Measurements from ENCODE around the gene TNF.

- TF ChIP-seq LEF1 (IDR thresholded peaks at IDR 0.05; ENCODE audit: borderline replicate concordance) (no peak), TARDBP (IDR thresholded peaks at IDR 0.05) (no peak), BHLHE40 (IDR thresholded peaks at IDR 0.05; ENCODE audit: borderline replicate concordance) (no peak), FOXA1 (IDR thresholded peaks at IDR 0.05) (no peak), SUZ12 (IDR thresholded peaks at IDR 0.05) (no peak), FOXK2 (IDR thresholded peaks at IDR 0.05) (no peak), ELF4 (IDR thresholded peaks at IDR 0.05) (no peak), PKNOX1 (IDR thresholded peaks at IDR 0.05) (no peak), SP1 (IDR thresholded peaks at IDR 0.05) (no peak), FOXM1 (IDR thresholded peaks at IDR 0.05; ENCODE audit: borderline replicate concordance) (no peak), CTBP1 (IDR thresholded peaks at IDR 0.05; ENCODE audit: borderline replicate concordance) (no peak), ZNF384 (IDR thresholded peaks at IDR 0.05) (no peak)
Observed at GRCh38 chr6:31577579-31577966, 2.2 kb downstream of the TNF start.
